Upper lobe of right lung (tissue), 1 donor: ENCODE data around the gene SLC35D3. TPM values are rescaled to one million over a fixed set of nuclear protein-coding genes. Genes with fewer than 3 reads are reported as not detected.
A peak's percentile ranks its signal among the peaks of the same experiment; 100 is the strongest.

Experiments
- ATAC-seq: fragments of 200-7000 bp; cut with Tn5 transposase; one replicate; pipeline ENCODE4 v1.9.1; 2020; ENCODE audit warnings: mild to moderate bottlenecking, moderate library complexity
- DNase-seq: peaks from one replicate; pipeline ENCODE4 v3.0.0-alpha.2; 2020
- H3K27ac ChIP-seq: fragments of 200-600 bp; one replicate; pipeline ENCODE4 v1.8.0; 2022
- H3K27me3 ChIP-seq: fragments of 200-600 bp; one replicate; pipeline ENCODE4 v1.8.0; 2022; ENCODE audit warnings: mild to moderate bottlenecking
- H3K36me3 ChIP-seq: fragments of 200-600 bp; one replicate; pipeline ENCODE4 v1.8.0; 2022
- H3K4me1 ChIP-seq: fragments of 200-600 bp; one replicate; pipeline ENCODE4 v1.8.0; 2022
- H3K4me3 ChIP-seq: fragments of 200-600 bp; one replicate; pipeline ENCODE4 v1.8.0; 2022; ENCODE audit warnings: mild to moderate bottlenecking
- H3K9me3 ChIP-seq: fragments of 200-600 bp; one replicate; pipeline ENCODE4 v1.8.0; 2022
- CTCF ChIP-seq: fragments of 200-600 bp; IDR thresholded peaks from one replicate; pipeline ENCODE4 v1.8.0; 2022; ENCODE audit warnings: antibody characterized with exemption
- intact Hi-C: fragments of 100-400 bp; cut with DNase I; formaldehyde crosslinking; loops from one replicate; pipeline ENCODE4 v1.11.0; 2022
- total RNA-seq: library from RNA; stranded (reverse); fragmentation: NEBNext Ultra II Directional; extraction: Animal tissue kit (Norgen Biotek cat#: 25700); gene quantifications from one replicate; pipeline ENCODE4 v1.2.1, GENCODE V29; 2021
- donor health status: DM: no; HTN: yes; CAD: no; lungs with severe emphysema.

SLC35D3 gene
- total RNA-seq, 1 donor from 2014 or later, result not detected

GRCh38 chr6:136962661-136963060, 40.6 kb downstream of the SLC35D3 start:
- H3K36me3 ChIP-seq, result no peaks in the 10 kb centered on the region
- ATAC-seq (no peak), DNase-seq (no peak)
- no peak for TF ChIP-seq CTCF
- intact Hi-C loops, result no loop called here
- peaks cover 8% of the 10 kb centered on the region for H3K27me3 ChIP-seq
- H3K9me3 ChIP-seq, result no peaks in the 10 kb centered on the region
- H3K4me1 ChIP-seq, result no peaks in the 10 kb centered on the region
- H3K27ac ChIP-seq, result no peak overlapping the region
- no peak overlapping the region for H3K4me3 ChIP-seq

- H3K27ac ChIP-seq, result no peak overlapping the region
- TF ChIP-seq CTCF, result no peak
- no peak overlapping the region for H3K4me3 ChIP-seq
- H3K36me3 ChIP-seq, result no peaks in the 10 kb centered on the region
- H3K9me3 ChIP-seq, result no peaks in the 10 kb centered on the region
- DNase-seq (no peak), ATAC-seq (no peak)
- peaks cover 5% of the 10 kb centered on the region for H3K27me3 ChIP-seq
- no peaks in the 10 kb centered on the region for H3K4me1 ChIP-seq
- intact Hi-C loops, result no loop called here
These were observed 41.2 kb downstream of the SLC35D3 start for GRCh38 chr6:136963259-136963658.

GRCh38 chr6:136964398-136964797, 42.3 kb downstream of the SLC35D3 start:
- intact Hi-C loops, result no loop called here
- no peak for DNase-seq
- no peak for ATAC-seq
- H3K4me1 ChIP-seq, result no peaks in the 10 kb centered on the region
- no peaks in the 10 kb centered on the region for H3K27me3 ChIP-seq
- no peaks in the 10 kb centered on the region for H3K36me3 ChIP-seq
- H3K9me3 ChIP-seq, result no peaks in the 10 kb centered on the region
- no peak overlapping the region for H3K27ac ChIP-seq
- no peak overlapping the region for H3K4me3 ChIP-seq
- TF ChIP-seq CTCF, result no peak

GRCh38 chr6:136967876-136968752, 46.0 kb downstream of the SLC35D3 start:
- ATAC-seq, result peak; percentile 95
- Histone ChIP-seq H3K27me3 (no peaks in the 10 kb centered on the region), H3K36me3 (no peaks in the 10 kb centered on the region), H3K4me3 (no peak overlapping the region), H3K4me1 (no peaks in the 10 kb centered on the region), H3K9me3 (no peaks in the 10 kb centered on the region), H3K27ac (no peak overlapping the region)
- peak; percentile 73 for DNase-seq
- TF ChIP-seq CTCF, result peak; percentile 66
- intact Hi-C loops, result no loop called here

- no peaks in the 10 kb centered on the region for H3K27me3 ChIP-seq
- no peaks in the 10 kb centered on the region for H3K36me3 ChIP-seq
- no peak overlapping the region for H3K27ac ChIP-seq
- H3K4me1 ChIP-seq, result no peaks in the 10 kb centered on the region
- intact Hi-C loops, result no loop called here
- TF ChIP-seq CTCF, result no peak
- no peaks in the 10 kb centered on the region for H3K9me3 ChIP-seq
- H3K4me3 ChIP-seq, result no peak overlapping the region
- ATAC-seq (no peak), DNase-seq (no peak)
These were observed 46.7 kb downstream of the SLC35D3 start for GRCh38 chr6:136968837-136969236.
